Measurements from ENCODE around the gene PLEKHM3.

PLEKHM3 gene

DNA sequence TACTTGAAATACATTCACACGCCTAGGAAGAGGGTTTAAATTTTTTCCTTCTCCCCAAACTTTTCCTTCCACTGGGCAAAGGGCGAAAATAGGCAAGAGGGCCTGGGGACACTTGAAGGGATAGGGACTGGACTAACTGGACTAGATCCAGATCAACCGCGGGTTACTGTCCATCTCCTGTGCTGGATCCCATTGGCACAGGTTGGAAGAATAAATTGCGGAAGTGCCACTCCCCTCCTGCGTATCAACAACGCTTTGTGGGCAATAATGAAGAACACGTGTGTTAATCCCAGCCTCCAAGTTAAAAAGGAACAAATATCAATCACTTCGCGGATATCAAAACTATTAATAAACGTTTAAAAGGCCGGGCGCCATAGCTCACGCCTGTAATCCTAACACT lies 253.9 kb downstream of the PLEKHM3 start:
- no peak overlapping the region for H3K4me3 ChIP-seq (ENCODE audit: low read depth in 1 of 2, low read length in 2 of 2)
- no peaks in the 10 kb centered on the region for H3K9me3 ChIP-seq (ENCODE audit: low read length)

More for the DNA sequence above, 253.9 kb downstream of the PLEKHM3 start:
- Histone ChIP-seq H3K36me3 (ENCODE audit: insufficient read depth, low read length) (no peaks in the 10 kb centered on the region), H3K9ac (ENCODE audit: low read length) (no peak overlapping the region), H3K4me1 (ENCODE audit: insufficient read depth, low read length) (peaks cover 8% of the 10 kb centered on the region), H3K27me3 (ENCODE audit: control insufficient read depth in 1 of 2, insufficient read depth in 2 of 2, low read length in 2 of 2) (no peaks in the 10 kb centered on the region), H3K27ac (ENCODE audit: low read depth, low read length) (no peak overlapping the region)

All from muscle layer of colon (tissue), 2 donors.